K562 (cell line): ENCODE measurements around the gene CACNA2D3. TPM values are rescaled to one million over a fixed set of nuclear protein-coding genes. Genes with fewer than 3 reads are reported as not detected.

Experiments used
- ATAC-seq: fragments of 200-7000 bp; cut with Tn5 transposase; 3 replicates; pipeline ENCODE4 v1.9.1; 2020; ENCODE audit warnings: moderate library complexity
- BruUV-seq: library from RNA; stranded (reverse); fragments of 400-500 nt; replicated peaks from 2 replicates; lab custom pipeline; 2021; lab: Mats Ljungman, UMichigan
- CTCF ChIA-PET: fragments of 300-600 bp; formaldehyde crosslinking; extraction: SDS; loops from one replicate; lab custom pipeline; 2021; ENCODE audit warnings: low intra/inter-chr PET ratio; lab: Yijun Ruan, JAX
- POLR2A ChIA-PET: fragments of 300-600, 350-650 bp; sonication (Branson Sonifier 250); formaldehyde crosslinking; extraction: SDS; loops from one replicate; lab custom pipeline; 2021; ENCODE audit warnings: antibody characterized with exemption, inconsistent platforms; lab: Yijun Ruan, JAX
- DNase-seq, 4 experiments: peaks; one replicate each; pipeline versions ENCODE4 v3.0.0 to v3.0.0-alpha.2; 2011 to 2018; ENCODE audit warnings: low spot score in 3 of 4, mixed read lengths in 3 of 4; ENCODE audit errors: extremely low read depth in 1 of 4
- FAIRE-seq: peaks from 2 replicates; lab custom pipeline; 2011; peaks lifted over from hg19 to GRCh38; lab: Jason Lieb, UNC
- H2AFZ ChIP-seq: 2 replicates; pipeline ENCODE4 v1.6.0; 2011; ENCODE audit warnings: low read depth, low read length, control low read depth, inconsistent platforms
- H3K27ac ChIP-seq: fragments of 200-600 bp; 3 replicates; pipeline ENCODE4 v1.8.0; 2011; ENCODE audit warnings: low read depth, mild to moderate bottlenecking, control low read depth, inconsistent platforms, low read length, moderate library complexity, mixed read lengths; ENCODE audit errors: extremely low read depth
- H3K27me3 ChIP-seq, 2 experiments: fragments of 300-600 bp in 1 of 2; 2 replicates in 1 of 2; 3 replicates in 1 of 2; pipeline versions ENCODE4 v1.6.0 to v1.8.0; 2011; ENCODE audit warnings: inconsistent platforms in 2 of 2, low read length in 2 of 2, mild to moderate bottlenecking in 1 of 2, mixed read lengths in 1 of 2, moderate library complexity in 1 of 2; ENCODE audit not compliant: control insufficient read depth in 2 of 2, insufficient read depth in 2 of 2
- H3K36me3 ChIP-seq: fragments of 300-600 bp; 3 replicates; pipeline ENCODE4 v1.8.0; 2011; ENCODE audit warnings: mild to moderate bottlenecking, low read length, inconsistent platforms; ENCODE audit not compliant: control insufficient read depth, insufficient read depth
- H3K4me1 ChIP-seq, 2 experiments: fragments of 200-600 bp in 1 of 2; replicated peaks in 1 of 2; 2 replicates in 1 of 2; 3 replicates in 1 of 2; pipeline versions ENCODE4 v1.5.1 to v1.8.0; 2011; ENCODE audit warnings: inconsistent platforms in 2 of 2, low read length in 2 of 2, mild to moderate bottlenecking in 1 of 2, mixed read lengths in 1 of 2, moderate library complexity in 1 of 2; ENCODE audit not compliant: control insufficient read depth in 2 of 2, insufficient read depth in 2 of 2
- H3K4me2 ChIP-seq: 2 replicates; pipeline ENCODE4 v1.6.1; 2011; ENCODE audit warnings: low read length, control low read depth, inconsistent platforms, mixed read lengths; ENCODE audit not compliant: insufficient read depth
- H3K4me3 ChIP-seq: fragments of 200-600 bp; sonication (generic), shearing (Covaris generic); 2 replicates; pipeline ENCODE4 v1.5.1; 2016; ENCODE audit warnings: control low read depth, inconsistent platforms
- H3K79me2 ChIP-seq: fragments of 200-600 bp; 3 replicates; pipeline ENCODE4 v1.8.0; 2011; ENCODE audit warnings: low read length, inconsistent platforms; ENCODE audit not compliant: control insufficient read depth, insufficient read depth
- H3K9ac ChIP-seq, 2 experiments: 2 replicates each; pipeline versions ENCODE4 v1.6.0 to v1.6.1; 2011; ENCODE audit warnings: low read depth in 2 of 2, low read length in 2 of 2, control low read depth in 1 of 2, inconsistent platforms in 1 of 2, mild to moderate bottlenecking in 1 of 2, mixed read lengths in 1 of 2; ENCODE audit not compliant: insufficient read depth in 1 of 2
- H3K9me1 ChIP-seq: one replicate; pipeline ENCODE4 v1.6.0; 2011; ENCODE audit warnings: inconsistent platforms, mild to moderate bottlenecking, low read length, moderate library complexity; ENCODE audit not compliant: control insufficient read depth, insufficient read depth
- H3K9me3 ChIP-seq: replicated peaks from 2 replicates; pipeline ENCODE4 v1.5.1; 2011; ENCODE audit warnings: low read depth, low read length, inconsistent platforms; ENCODE audit not compliant: control insufficient read depth, insufficient read depth
- H4K20me1 ChIP-seq: replicated peaks from 2 replicates; pipeline ENCODE4 v1.6.1; 2011; ENCODE audit warnings: low read length, inconsistent platforms, mixed read lengths; ENCODE audit not compliant: control insufficient read depth, insufficient read depth
- ESRRB ChIP-seq: fragments of 250-450 bp; sonication (Bioruptor Pico); IDR thresholded peaks from 2 replicates; pipeline ENCODE4 v1.5.0; 2020; ENCODE audit warnings: mild to moderate bottlenecking, moderate library complexity, borderline replicate concordance
- HMG20A ChIP-seq: fragments of 450-650 bp; formaldehyde crosslinking; conservative IDR thresholded peaks from 2 replicates; pipeline ENCODE4 v1.4.0; 2020; ENCODE audit warnings: mild to moderate bottlenecking, mixed read lengths
- KDM1A ChIP-seq, 2 experiments: fragments of 450-650 bp; IDR thresholded peaks; 2 replicates each; pipeline ENCODE4 v1.6.1; 2016; ENCODE audit warnings: mild to moderate bottlenecking in 2 of 2
- KDM4B ChIP-seq, 2 experiments: fragments of 450-650 bp in 1 of 2; sonication (generic) in 1 of 2; IDR thresholded peaks; 2 replicates each; pipeline ENCODE4 v1.6.1; 2016 to 2017; ENCODE audit warnings: borderline replicate concordance in 2 of 2, antibody characterized with exemption in 1 of 2, low read depth in 1 of 2, mild to moderate bottlenecking in 1 of 2
- KLF10 ChIP-seq: fragments of 250-450 bp; sonication (Bioruptor Pico); IDR thresholded peaks from 2 replicates; pipeline ENCODE4 v1.6.1; 2021; ENCODE audit warnings: matching md5 sums
- MYBL2 ChIP-seq, 2 experiments: fragments of 450-650 bp in 1 of 2; sonication (generic) in 1 of 2; formaldehyde crosslinking in 1 of 2; IDR thresholded peaks; 2 replicates each; pipeline versions ENCODE4 v1.6.1 to v1.8.1; 2017 to 2022; ENCODE audit warnings: borderline replicate concordance in 1 of 2, inconsistent platforms in 1 of 2, low read depth in 1 of 2, mild to moderate bottlenecking in 1 of 2, missing genetic modification reagents in 1 of 2, moderate library complexity in 1 of 2
- PHF20 ChIP-seq: fragments of 450-650 bp; IDR thresholded peaks from 2 replicates; pipeline ENCODE4 v1.6.1; 2018; ENCODE audit not compliant: partially characterized antibody
- SREBF2 ChIP-seq: sonication (generic); formaldehyde crosslinking; IDR thresholded peaks from 2 replicates; pipeline ENCODE4 v1.4.0; 2020; ENCODE audit warnings: mild to moderate bottlenecking, missing genetic modification reagents
- WGBS: fragments of 100-300 bp; shearing (Covaris generic); methylation state at CpG from one replicate; pipeline ENCODE4 v1.1.6; 2016; ENCODE audit warnings: low coverage, mixed read lengths; ENCODE audit not compliant: insufficient coverage; ENCODE audit errors: missing lambda C conversion rate; 5-methylcytosine and 5-hydroxymethylcytosine counted together
- in situ Hi-C: fragments of 300-500 bp; cut with MboI; formaldehyde crosslinking; loops from 4 replicates; pipeline ENCODE4 v1.15.0; 2018; ENCODE audit warnings: inconsistent platforms, mixed read lengths
- intact Hi-C: fragments of 100-400 bp; cut with micrococcal nuclease; formaldehyde crosslinking; loops from 2 replicates; pipeline ENCODE4 v1.14.2; 2022
- polyA plus RNA-seq, 8 experiments: library from polyadenylated mRNA; depleted of rRNA in 4 of 8; stranded (reverse) in 5 of 8; unstranded in 3 of 8; fragments of >200 nt; fragmentation: Nextera tagmentation in 2 of 8; fragmentation: Illumina TruSeq in 1 of 8; extraction: Ambion mirVana in 2 of 8; extraction: Trizol in 1 of 8; gene quantifications; 2 replicates each; pipeline versions ENCODE4 v1.2.1 to v1.2.3, GENCODE V29; 2011 to 2014; ENCODE audit warnings: inconsistent platforms in 1 of 8, missing spikeins in 1 of 8
- total RNA-seq, 7 experiments: library from RNA; depleted of rRNA in 6 of 7; stranded (reverse); fragments of >200 nt in 6 of 7; fragmentation: Illumina TruSeq in 2 of 7; extraction: Trizol in 2 of 7; gene quantifications; 2 replicates each; pipeline versions ENCODE4 v1.2.1 to v1.2.3, GENCODE V29; 2011 to 2021; ENCODE audit warnings: low replicate concordance in 1 of 7

CACNA2D3 gene
- total and polyA plus RNA-seq, 9 of the 15 experiments (the other 6 are each of a cell fraction or from before 2014, with no cell fraction given), result 0.01 TPM; not detected in 8

- Histone ChIP-seq H3K4me3 (no peak overlapping the region), H3K27me3 (peaks cover 0 to 4% of the 10 kb centered on the region in 2 experiments; a peak in 1 of 5 replicates), H4K20me1 (no peaks in the 10 kb centered on the region), H2AFZ (no peak overlapping the region), H3K9me1 (no peaks in the 10 kb centered on the region), H3K9me3 (no peaks in the 10 kb centered on the region), H3K36me3 (no peaks in the 10 kb centered on the region), H3K4me2 (no peak overlapping the region), H3K27ac (no peak overlapping the region), H3K4me1 (no peaks in the 10 kb centered on the region), H3K79me2 (no peaks in the 10 kb centered on the region), H3K9ac (no peak overlapping the region)
- FAIRE-seq (no peak), ATAC-seq (no peak), DNase-seq (no peak)
- intact Hi-C loops, result no loop called here
- 0% methylated on average over 7 of the region's 7 CpGs for WGBS
- CTCF ChIA-PET, result no interaction called here
- POLR2A ChIA-PET, result no interaction called here
- in situ Hi-C loops, result no loop called here
- BruUV-seq, result no TSS peak
- TF ChIP-seq MYBL2 (IDR thresholded peaks at IDR 0.05; ENCODE audit: low read depth) (no peak), MYBL2 (CRISPR knock-in tag; IDR thresholded peaks at IDR 0.05; ENCODE audit: borderline replicate concordance) (no peak), KLF10 (CRISPR knock-in tag) (no peak), SREBF2 (CRISPR knock-in tag) (no peak), KDM1A (IDR thresholded peaks at IDR 0.05) (no peak), HMG20A (CRISPR knock-in tag) (no peak)
These were observed 956.5 kb downstream of the CACNA2D3 start for GRCh38 chr3:55078876-55079275.

DNA sequence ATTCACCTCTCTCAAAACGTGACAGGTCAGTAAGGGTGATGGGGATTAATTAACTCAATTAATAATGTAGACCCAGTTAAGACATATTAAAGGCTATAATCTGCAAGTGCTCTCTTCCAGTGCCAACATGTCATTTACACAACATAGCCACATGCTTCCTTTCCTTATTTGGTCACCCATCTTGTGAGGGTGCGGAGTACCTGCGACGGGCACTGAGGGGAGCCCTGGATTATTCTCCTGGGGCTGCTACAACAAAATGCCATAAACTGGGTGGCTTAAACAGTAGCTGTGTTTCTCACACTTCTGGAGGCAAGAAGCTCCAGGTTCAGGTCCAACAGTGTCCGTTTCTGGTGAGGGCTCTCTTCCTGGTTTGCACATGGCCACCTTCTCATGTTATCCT is 962.9 kb downstream of the CACNA2D3 start:
- DNase-seq (no peak), ATAC-seq (no peak), FAIRE-seq (no peak)
- Histone ChIP-seq H3K27ac (no peak overlapping the region), H3K27me3 (no peaks in the 10 kb centered on the region), H3K36me3 (no peaks in the 10 kb centered on the region), H3K9ac (no peak overlapping the region), H3K9me1 (no peaks in the 10 kb centered on the region), H3K9me3 (no peaks in the 10 kb centered on the region), H3K4me2 (no peak overlapping the region), H4K20me1 (no peaks in the 10 kb centered on the region), H2AFZ (no peak overlapping the region), H3K79me2 (no peaks in the 10 kb centered on the region), H3K4me1 (no peaks in the 10 kb centered on the region), H3K4me3 (no peak overlapping the region)
- in situ Hi-C loops (no loop called here), intact Hi-C loops (no loop called here)
- ChIA-PET CTCF (no interaction called here), POLR2A (no interaction called here)
- no TSS peak for BruUV-seq
- TF ChIP-seq KDM4B (IDR thresholded peaks at IDR 0.05; ENCODE audit: borderline replicate concordance in 2 of 2, low read depth in 1 of 2) (no peak), ESRRB (CRISPR knock-in tag) (no peak), PHF20 (no peak)
- 6% methylated on average over 5 of the region's 5 CpGs for WGBS
